KOPT-K1 (cell line): ENCODE measurements around the gene STARD13.
"Not testable (repeated sequence)": the region's sequence is repeated elsewhere in the genome, so short reads cannot be mapped to it uniquely, and the experiment has no call there.

Experiments
- H3K27ac ChIP-seq: fragments of 200-600 bp; sonication (generic); 2 replicates; pipeline ENCODE4 v1.5.1; 2016; ENCODE audit warnings: antibody characterized with exemption, mild to moderate bottlenecking, low read depth, low read length; ENCODE audit not compliant: poor library complexity, severe bottlenecking
- H3K36me3 ChIP-seq: fragments of 200-600 bp; sonication (generic); 2 replicates; pipeline ENCODE4 v1.5.1; 2017; ENCODE audit warnings: antibody characterized with exemption, mild to moderate bottlenecking, low read length, moderate library complexity; ENCODE audit not compliant: insufficient read depth
- H3K9me3 ChIP-seq: fragments of 200-600 bp; sonication (generic); 2 replicates; pipeline ENCODE4 v1.5.1; 2017; ENCODE audit warnings: antibody characterized with exemption, low read length, mild to moderate bottlenecking; ENCODE audit not compliant: insufficient read depth, poor library complexity, severe bottlenecking

STARD13 gene

GRCh38 chr13:33258808-33259193 lies 26.8 kb downstream of the STARD13 start:
- H3K36me3 ChIP-seq, result no peaks in the 10 kb centered on the region
- H3K27ac ChIP-seq, result no peak overlapping the region
- no peaks in the 10 kb centered on the region for H3K9me3 ChIP-seq

GRCh38 chr13:33257841-33258807 lies 27.4 kb downstream of the STARD13 start:
- Histone ChIP-seq H3K27ac (no peak overlapping the region), H3K36me3 (no peaks in the 10 kb centered on the region)

GRCh38 chr13:33256148-33256840 lies 29.3 kb downstream of the STARD13 start:
- Histone ChIP-seq H3K36me3 (no peaks in the 10 kb centered on the region), H3K9me3 (no peaks in the 10 kb centered on the region), H3K27ac (no peak overlapping the region)

More at GRCh38 chr13:33257841-33258807, 27.4 kb downstream of the STARD13 start:
- H3K9me3 ChIP-seq, result no peaks in the 10 kb centered on the region

- H3K36me3 ChIP-seq, result no peaks in the 10 kb centered on the region
- no peak overlapping the region for H3K27ac ChIP-seq
These were observed 33.4 kb downstream of the STARD13 start for GRCh38 chr13:33252135-33252534.

GRCh38 chr13:33251131-33251661 lies 34.4 kb downstream of the STARD13 start:
- no peak overlapping the region for H3K27ac ChIP-seq
- no peaks in the 10 kb centered on the region for H3K36me3 ChIP-seq
- no peaks in the 10 kb centered on the region for H3K9me3 ChIP-seq

More at GRCh38 chr13:33252135-33252534, 33.4 kb downstream of the STARD13 start:
- H3K9me3 ChIP-seq, result no peaks in the 10 kb centered on the region

- no peaks in the 10 kb centered on the region for H3K9me3 ChIP-seq
- H3K27ac ChIP-seq, result no peak overlapping the region
- no peaks in the 10 kb centered on the region for H3K36me3 ChIP-seq
These were observed 34.9 kb downstream of the STARD13 start for GRCh38 chr13:33250609-33251008.

- Histone ChIP-seq H3K27ac (no peak overlapping the region), H3K36me3 (no peaks in the 10 kb centered on the region), H3K9me3 (no peaks in the 10 kb centered on the region)
These were observed 35.7 kb downstream of the STARD13 start for GRCh38 chr13:33249894-33250293.

- Histone ChIP-seq H3K36me3 (no peaks in the 10 kb centered on the region), H3K27ac (no peak overlapping the region), H3K9me3 (no peaks in the 10 kb centered on the region)
These were observed 36.5 kb downstream of the STARD13 start for GRCh38 chr13:33249066-33249465.

GRCh38 chr13:33245505-33246158 lies 39.9 kb downstream of the STARD13 start:
- Histone ChIP-seq H3K36me3 (no peaks in the 10 kb centered on the region), H3K9me3 (no peaks in the 10 kb centered on the region)

GRCh38 chr13:33244907-33245287 lies 40.7 kb downstream of the STARD13 start:
- no peaks in the 10 kb centered on the region for H3K36me3 ChIP-seq
- no peak overlapping the region for H3K27ac ChIP-seq
- H3K9me3 ChIP-seq, result peaks cover 3% of the 10 kb centered on the region

More at GRCh38 chr13:33245505-33246158, 39.9 kb downstream of the STARD13 start:
- H3K27ac ChIP-seq, result no peak overlapping the region

- Histone ChIP-seq H3K9me3 (peaks cover 4% of the 10 kb centered on the region), H3K36me3 (no peaks in the 10 kb centered on the region), H3K27ac (no peak overlapping the region)
These were observed 41.2 kb downstream of the STARD13 start for GRCh38 chr13:33244210-33244906.

- Histone ChIP-seq H3K36me3 (no peaks in the 10 kb centered on the region), H3K27ac (no peak overlapping the region), H3K9me3 (peaks cover 4% of the 10 kb centered on the region)
These were observed 42.5 kb downstream of the STARD13 start for GRCh38 chr13:33242984-33243617.

- H3K36me3 ChIP-seq, H3K9me3 ChIP-seq, H3K27ac ChIP-seq: not testable (repeated sequence)
These were observed 43.2 kb downstream of the STARD13 start for GRCh38 chr13:33242372-33242771.

- no peak overlapping the region for H3K27ac ChIP-seq
- H3K9me3 ChIP-seq, result peaks cover 16% of the 10 kb centered on the region
- no peaks in the 10 kb centered on the region for H3K36me3 ChIP-seq
These were observed 49.5 kb downstream of the STARD13 start for GRCh38 chr13:33236021-33236420.
